Measurements from ENCODE around the gene CYP3A5.
"Not testable (repeated sequence)": the region's sequence is repeated elsewhere in the genome, so short reads cannot be mapped to it uniquely, and the experiment has no call there.

Gene CYP3A5

DNA sequence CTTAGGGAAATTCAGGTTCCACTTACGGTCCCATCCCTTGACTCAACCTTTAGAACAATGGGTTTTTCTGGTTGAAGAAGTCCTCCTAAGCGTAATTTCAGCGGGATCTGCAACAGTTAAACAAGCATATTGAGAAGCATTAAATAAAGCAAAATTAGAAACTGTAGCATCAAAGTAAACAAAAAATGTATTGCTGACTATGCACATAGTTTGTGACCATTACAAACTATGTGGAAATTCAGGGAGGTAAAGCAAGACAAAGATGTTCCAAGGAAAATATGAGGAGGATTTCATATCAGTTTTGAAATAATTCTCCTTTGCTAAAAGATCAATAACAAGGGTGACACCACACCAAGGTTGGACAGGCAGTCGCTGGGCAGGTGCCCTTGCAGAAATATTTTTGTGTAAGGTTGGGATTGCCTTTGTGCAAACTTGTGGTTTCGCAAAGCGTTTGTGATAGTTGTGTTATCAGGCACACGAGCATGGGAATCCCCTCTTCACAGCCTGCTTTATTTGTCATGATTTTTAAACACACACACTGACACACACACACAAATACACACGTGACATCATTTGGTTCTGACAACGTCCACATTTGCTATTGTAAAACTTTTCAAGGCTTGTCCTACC lies 5.4 kb upstream of the CYP3A5 start:
- no peak for DNase-seq

DNA sequence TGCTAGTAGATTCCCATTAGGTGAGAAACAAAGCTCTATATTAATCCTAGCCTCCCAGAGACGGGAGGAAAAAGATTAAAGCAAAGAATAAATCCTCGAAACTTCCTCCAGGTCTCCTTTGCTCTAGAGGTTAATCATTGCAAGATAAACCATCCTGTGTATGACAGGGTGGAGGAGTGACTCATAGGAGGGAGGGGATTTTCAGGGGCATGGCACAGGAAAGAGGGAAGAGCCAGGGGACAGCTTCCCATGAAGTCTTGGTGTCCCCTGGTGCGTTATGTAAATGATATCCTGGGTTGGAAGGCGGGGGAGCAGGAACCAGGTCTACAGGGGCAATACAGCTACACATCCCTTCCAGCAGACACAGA lies 780 bp downstream of the CYP3A5 start:
- DNase-seq: no peak

DNA sequence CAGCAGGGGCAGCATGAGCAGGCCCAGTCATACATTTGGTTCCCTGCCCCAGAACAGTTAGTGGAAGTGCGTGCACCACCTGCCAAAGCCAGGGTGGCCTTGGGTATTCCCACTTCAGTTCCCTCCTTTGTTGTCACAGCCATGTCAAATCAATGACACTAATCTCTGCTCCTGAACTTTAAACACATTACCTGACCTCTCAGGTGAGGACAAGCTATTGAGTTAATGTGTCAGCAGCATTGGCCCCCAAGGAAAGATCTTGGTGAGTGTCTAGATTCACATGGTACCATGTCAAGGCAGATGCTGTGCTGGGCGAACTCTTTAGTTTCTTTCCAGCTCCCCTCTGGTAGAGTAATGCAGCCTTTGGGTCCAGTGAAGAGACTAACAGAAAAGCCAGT lies 2.1 kb downstream of the CYP3A5 start:
- DNase-seq: no peak

DNA sequence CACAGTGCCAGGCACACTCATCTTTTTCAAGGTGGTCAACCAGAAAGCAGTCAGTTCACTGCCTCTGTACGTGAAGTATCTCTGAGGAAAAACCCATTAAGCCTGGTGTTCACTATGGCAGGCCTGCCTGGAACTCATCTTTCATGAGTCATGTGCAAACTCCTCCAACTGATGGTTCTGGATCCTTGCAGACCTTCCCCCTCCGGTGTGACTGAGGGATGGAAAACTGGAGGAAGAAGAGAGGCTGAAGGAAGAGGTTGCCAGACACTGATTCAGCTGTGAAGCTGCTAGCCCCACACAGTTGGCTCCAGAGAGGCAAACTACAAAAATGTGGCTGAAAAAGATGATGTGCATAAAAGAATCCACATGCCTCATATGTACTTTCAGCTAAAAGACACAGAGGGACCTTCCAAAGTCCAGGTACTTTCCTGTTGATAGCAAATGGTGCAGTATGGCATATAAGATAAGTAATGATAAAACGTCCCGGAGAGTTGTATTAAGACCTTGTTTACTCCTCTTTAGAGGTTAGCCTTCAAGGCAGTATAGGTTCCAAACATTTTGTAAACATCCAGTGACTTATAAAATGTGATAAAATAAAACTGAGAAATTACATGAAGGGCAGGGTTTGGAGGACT lies 2.7 kb downstream of the CYP3A5 start:
- no peak for DNase-seq

GRCh38 chr7:99674995-99675742 lies 4.6 kb downstream of the CYP3A5 start:
- no peak for DNase-seq

GRCh38 chr7:99672573-99672972 lies 7.2 kb downstream of the CYP3A5 start:
- no peak for DNase-seq

- no peak for DNase-seq
These were observed 10.0 kb downstream of the CYP3A5 start for GRCh38 chr7:99669782-99670181.

GRCh38 chr7:99668541-99668940 lies 11.3 kb downstream of the CYP3A5 start:
- no peak for DNase-seq

DNA sequence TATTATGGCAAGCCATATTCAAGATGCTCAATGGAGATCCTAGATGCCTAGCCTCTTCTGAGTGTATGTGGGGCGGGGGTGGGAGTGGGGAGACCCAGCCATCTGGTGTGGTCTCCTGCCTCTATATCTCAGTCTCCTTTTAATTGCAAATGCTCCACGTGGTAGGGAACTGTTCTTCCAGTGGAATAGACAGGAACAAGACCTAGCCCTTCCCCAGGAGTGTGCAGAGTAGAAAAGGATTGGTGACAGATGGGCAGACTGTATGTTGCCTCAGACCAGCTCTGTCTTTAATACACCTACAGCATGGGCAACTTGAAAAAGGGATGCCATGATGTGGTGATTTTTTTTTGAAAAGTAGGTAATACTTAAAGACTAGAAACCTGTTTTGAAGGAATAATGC lies 12.6 kb downstream of the CYP3A5 start:
- no peak for DNase-seq

- no peak for DNase-seq
These were observed 13.8 kb downstream of the CYP3A5 start for GRCh38 chr7:99666013-99666395.

DNA sequence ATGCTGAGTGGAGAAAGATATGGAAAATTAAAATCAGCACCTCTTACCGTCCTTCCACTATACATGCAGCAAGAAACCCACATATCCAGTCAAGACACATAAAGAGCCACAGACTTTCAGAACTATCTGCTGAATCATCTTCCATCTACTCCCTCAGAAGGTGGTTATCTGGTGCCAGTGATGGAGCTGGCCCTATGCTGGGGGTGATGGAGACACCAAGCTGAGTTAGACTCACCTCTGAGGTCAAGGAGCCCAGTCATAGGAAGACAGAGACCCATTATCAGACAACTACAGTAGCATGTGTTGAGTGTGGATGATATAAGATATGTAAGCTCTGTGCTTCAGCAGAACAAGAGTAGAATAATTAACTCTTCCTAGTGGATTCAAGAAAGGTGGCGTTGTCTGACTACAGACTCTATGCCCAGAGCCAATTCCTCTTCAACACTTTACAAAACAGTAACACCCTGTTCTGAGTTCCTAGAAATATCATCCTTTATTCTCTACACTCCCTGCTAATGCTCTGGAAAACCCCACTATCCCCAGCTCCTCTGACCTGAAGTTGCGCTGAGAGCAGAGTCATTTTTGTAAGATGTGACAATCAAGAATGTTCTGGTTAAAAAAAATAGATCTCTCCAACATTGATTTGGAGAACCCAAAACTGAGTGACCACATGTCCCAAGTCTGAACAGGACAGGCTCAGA lies 14.3 kb downstream of the CYP3A5 start:
- no peak for DNase-seq

DNA sequence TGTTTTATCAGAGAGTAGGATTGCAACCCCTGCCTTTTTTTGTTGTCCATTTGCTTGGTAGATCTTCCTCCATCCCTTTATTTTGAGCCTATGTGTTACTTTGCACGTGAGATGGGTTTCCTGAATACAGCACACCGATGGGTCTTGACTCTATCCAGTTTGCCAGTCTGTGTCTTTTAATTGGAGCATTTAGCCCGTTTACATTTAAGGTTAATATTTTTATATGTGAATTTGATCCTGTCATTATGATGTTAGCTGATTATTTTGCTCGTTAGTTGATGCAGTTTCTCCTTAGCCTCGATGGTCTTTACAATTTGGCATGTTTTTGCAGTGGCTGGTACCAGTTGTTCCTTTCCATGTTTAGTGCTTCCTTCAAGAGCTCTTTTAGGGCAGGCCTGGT lies 21.9 kb downstream of the CYP3A5 start:
- not testable (repeated sequence) for DNase-seq

DNA sequence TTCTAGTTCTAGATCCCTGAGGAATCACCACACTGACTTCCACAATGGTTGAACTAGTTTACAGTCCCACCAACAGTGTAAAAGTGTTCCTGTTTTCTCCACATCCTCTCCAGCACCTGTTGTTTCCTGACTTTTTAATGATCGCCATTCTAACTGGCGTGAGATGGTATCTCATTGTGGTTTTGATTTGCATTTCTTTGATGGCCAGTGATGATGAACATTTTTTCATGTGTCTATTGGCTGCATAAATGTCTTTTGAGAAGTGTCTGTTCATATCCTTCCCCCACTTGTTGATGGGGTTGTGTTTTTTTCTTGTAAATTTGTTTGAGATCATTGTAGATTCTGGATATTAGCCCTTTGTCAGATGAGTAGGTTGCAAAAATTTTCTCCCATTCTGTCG lies 25.2 kb downstream of the CYP3A5 start:
- DNase-seq: not testable (repeated sequence)

- DNase-seq: no peak
These were observed 26.0 kb downstream of the CYP3A5 start for GRCh38 chr7:99653754-99654153.

DNA sequence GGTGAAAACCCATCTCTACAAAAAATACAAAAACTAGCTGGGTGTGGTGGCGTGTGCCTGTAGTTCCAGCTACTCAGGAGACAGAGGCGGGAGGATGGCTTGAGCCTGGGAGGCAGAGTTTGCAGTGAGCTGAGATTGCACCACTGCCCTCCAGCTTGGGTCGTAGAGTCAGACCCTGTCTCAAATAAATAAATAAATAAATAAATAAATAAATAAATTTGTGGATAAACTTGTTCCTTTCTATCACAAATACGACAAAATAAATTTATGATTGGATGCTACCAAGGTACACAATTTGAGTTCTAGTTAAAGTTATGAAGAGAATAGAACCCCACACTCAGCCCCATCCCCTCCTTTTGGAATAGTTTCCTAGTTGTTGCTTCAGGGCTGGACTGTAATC lies 26.5 kb downstream of the CYP3A5 start:
- not testable (repeated sequence) for DNase-seq

DNA sequence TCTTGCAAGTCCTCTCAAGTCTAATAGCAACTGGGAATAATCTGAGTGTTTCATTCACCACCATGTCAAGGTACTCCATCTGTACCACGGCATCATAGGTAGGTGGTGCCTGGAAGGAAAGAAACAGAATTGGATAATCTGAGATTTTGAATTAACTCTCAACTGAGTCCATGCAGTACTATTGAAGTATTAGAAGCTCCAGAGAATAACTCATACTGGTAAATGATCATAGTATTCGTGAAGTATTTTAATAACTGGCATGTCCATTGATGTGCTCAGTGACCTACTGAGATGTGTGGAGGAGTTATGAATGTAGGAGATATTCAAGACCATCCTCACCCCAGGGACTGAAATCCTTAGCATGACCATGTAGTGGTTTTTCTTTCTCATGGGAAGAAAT lies 27.1 kb downstream of the CYP3A5 start:
- no peak for DNase-seq

DNA sequence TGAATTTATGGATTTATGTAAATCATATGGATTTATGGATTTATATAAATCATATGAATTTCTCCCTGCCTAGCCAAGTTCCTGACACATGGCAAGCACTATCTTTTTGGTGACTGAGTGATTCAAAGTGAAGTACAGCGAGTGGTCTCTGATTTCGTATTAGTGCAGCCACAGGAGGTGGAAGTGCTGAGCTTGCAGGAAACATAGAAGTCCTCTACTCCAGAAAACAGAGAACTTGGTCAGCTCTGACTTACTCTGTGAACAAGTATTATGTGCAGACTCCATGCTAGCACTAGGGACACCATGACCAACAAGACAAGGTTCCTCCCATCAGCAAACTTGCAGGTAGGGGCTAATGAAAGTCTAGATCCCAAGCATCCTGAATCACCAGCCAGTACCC lies 28.5 kb downstream of the CYP3A5 start:
- DNase-seq: no peak

GRCh38 chr7:99648843-99649242 lies 31.0 kb downstream of the CYP3A5 start:
- no peak for DNase-seq

- DNase-seq: no peak
These were observed 34.2 kb downstream of the CYP3A5 start for GRCh38 chr7:99645590-99645989.

DNA sequence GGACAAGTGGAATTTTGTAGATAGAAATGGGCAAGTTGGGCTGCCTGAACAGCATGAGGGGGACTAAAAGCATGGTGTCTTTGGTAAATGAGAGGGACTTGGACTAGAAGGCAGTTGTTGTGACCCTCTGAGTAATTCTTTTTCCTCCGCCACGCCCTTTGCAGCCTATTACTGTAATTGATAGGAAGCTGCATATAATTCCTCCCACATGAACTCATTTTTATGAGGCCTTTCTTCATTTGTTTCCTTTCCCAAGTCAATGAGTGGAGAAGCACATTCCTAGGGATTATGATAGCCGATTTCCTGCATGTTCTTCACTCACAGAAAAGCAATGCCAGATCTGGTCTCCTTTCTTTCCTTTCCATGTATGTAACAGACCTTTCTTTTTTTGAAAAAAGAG lies 35.4 kb downstream of the CYP3A5 start:
- DNase-seq: no peak

GRCh38 chr7:99643464-99643863 lies 36.3 kb downstream of the CYP3A5 start:
- DNase-seq: no peak

GRCh38 chr7:99642027-99642426 lies 37.8 kb downstream of the CYP3A5 start:
- no peak for DNase-seq

- no peak for DNase-seq
These were observed 40.5 kb downstream of the CYP3A5 start for GRCh38 chr7:99639267-99639666.

DNA sequence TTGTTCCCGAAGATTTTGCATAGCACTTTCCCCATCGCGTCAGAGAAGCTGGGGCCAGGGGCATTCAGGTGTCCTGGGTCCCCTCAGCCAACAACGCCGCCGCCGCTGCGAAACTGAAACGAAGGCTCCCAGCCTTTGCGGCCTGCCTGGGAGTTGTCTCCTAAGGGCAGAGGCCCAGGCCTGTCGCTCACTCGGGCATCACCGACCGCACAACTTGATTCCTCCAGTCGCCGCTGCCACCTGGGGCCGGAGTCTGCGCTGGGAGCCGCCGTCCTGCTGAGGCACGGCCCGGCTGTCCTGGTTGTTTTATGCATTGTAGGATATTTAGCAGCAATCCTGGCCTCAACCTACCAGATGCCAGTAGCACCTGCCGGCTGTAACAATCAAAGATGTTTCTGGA lies 41.1 kb downstream of the CYP3A5 start:
- no peak for DNase-seq

All from activated naive CD4-positive, alpha-beta T cell treated with Interleukin-2 at 50 U/mL for 16 hours (primary cell).